Cardiac fibroblast (primary cell): ENCODE measurements around the gene GRB14.
"Not testable (repeated sequence)": the region's sequence is repeated elsewhere in the genome, so short reads cannot be mapped to it uniquely, and the experiment has no call there.

Experiments used
- DNase-seq, 2 donors: peaks; one replicate each; pipeline versions ENCODE4 v3.0.0 to v3.0.0-alpha.2; 2010; ENCODE audit warnings: low read depth in 2 of 2
- H3K4me3 ChIP-seq, 2 donors: replicated peaks in 1 of 2; 1 replicate in 1 of 2; 2 replicates in 1 of 2; pipeline ENCODE4 v1.5.1; 2011; ENCODE audit warnings: low read depth in 2 of 2, low read length in 2 of 2, mild to moderate bottlenecking in 2 of 2, moderate library complexity in 1 of 2
- CTCF ChIP-seq: IDR thresholded peaks from one replicate; pipeline ENCODE4 v1.5.1; 2011; ENCODE audit warnings: low read depth, mild to moderate bottlenecking, low read length, inconsistent platforms

Gene GRB14

GRCh38 chr2:164495491-164496223 is 125.6 kb downstream of the GRB14 start:
- DNase-seq = peak; percentile 72 to 78
- H3K4me3 ChIP-seq = no peak overlapping the region
- peak; percentile 67 for TF ChIP-seq CTCF

- no peak overlapping the region for H3K4me3 ChIP-seq
- no peak for TF ChIP-seq CTCF
- DNase-seq = peak; percentile 26 to 30
Observed at GRCh38 chr2:164485541-164485940, 135.7 kb downstream of the GRB14 start.

GRCh38 chr2:164479460-164479859 is 141.8 kb downstream of the GRB14 start:
- DNase-seq = peak; percentile 45 to 60
- peak; percentile 34 for TF ChIP-seq CTCF
- H3K4me3 ChIP-seq = no peak overlapping the region

GRCh38 chr2:164478205-164478604 is 143.1 kb downstream of the GRB14 start:
- H3K4me3 ChIP-seq = no peak overlapping the region
- no peak for TF ChIP-seq CTCF
- no peak for DNase-seq

GRCh38 chr2:164474873-164475272 is 146.4 kb downstream of the GRB14 start:
- no peak overlapping the region for H3K4me3 ChIP-seq
- TF ChIP-seq CTCF = no peak
- no peak for DNase-seq

- no peak for DNase-seq
- no peak overlapping the region for H3K4me3 ChIP-seq
- no peak for TF ChIP-seq CTCF
Observed at GRCh38 chr2:164473021-164473420, 148.3 kb downstream of the GRB14 start.

GRCh38 chr2:164465047-164465446 is 156.2 kb downstream of the GRB14 start:
- H3K4me3 ChIP-seq, DNase-seq: not testable (repeated sequence)
